GM10266 (cell line): ENCODE measurements around the gene GPR32.
"Not testable (repeated sequence)": the region's sequence is repeated elsewhere in the genome, so short reads cannot be mapped to it uniquely, and the experiment has no call there.

Experiments used
- DNase-seq: peaks from one replicate; pipeline ENCODE4 v3.0.0; 2012; ENCODE audit errors: extremely low spot score
- TF ChIP-seq, protein P1 (sequence below): IDR thresholded peaks from 2 replicates; pipeline ENCODE4 v1.5.1; 2012; ENCODE audit warnings: mild to moderate bottlenecking, low read depth; ENCODE audit not compliant: control insufficient read depth, insufficient read depth; ENCODE audit errors: missing control alignments

Gene GPR32

DNA sequence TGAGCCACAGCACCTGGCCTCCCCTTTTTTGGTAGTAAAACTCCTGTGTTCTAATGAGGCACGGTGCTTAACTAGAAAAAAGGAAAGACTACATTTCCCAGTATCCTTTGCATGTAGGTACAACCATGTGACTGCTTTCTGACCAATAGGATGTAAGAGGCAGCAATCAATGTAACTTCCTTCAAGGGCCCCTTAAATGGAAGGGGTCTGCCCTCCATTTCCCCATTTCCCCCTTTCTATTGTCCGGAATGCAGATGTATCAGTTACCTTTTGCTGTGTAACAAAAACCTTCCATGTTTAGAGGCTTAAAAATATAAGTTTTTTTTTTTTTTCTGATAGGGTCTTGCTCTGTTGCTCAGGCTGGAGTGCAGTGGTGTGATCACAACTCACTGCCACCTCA is 2.2 kb downstream of the GPR32 start:
- TF ChIP-seq, protein P1, sequence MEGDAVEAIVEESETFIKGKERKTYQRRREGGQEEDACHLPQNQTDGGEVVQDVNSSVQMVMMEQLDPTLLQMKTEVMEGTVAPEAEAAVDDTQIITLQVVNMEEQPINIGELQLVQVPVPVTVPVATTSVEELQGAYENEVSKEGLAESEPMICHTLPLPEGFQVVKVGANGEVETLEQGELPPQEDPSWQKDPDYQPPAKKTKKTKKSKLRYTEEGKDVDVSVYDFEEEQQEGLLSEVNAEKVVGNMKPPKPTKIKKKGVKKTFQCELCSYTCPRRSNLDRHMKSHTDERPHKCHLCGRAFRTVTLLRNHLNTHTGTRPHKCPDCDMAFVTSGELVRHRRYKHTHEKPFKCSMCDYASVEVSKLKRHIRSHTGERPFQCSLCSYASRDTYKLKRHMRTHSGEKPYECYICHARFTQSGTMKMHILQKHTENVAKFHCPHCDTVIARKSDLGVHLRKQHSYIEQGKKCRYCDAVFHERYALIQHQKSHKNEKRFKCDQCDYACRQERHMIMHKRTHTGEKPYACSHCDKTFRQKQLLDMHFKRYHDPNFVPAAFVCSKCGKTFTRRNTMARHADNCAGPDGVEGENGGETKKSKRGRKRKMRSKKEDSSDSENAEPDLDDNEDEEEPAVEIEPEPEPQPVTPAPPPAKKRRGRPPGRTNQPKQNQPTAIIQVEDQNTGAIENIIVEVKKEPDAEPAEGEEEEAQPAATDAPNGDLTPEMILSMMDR = no peak
- no peak for DNase-seq

DNA sequence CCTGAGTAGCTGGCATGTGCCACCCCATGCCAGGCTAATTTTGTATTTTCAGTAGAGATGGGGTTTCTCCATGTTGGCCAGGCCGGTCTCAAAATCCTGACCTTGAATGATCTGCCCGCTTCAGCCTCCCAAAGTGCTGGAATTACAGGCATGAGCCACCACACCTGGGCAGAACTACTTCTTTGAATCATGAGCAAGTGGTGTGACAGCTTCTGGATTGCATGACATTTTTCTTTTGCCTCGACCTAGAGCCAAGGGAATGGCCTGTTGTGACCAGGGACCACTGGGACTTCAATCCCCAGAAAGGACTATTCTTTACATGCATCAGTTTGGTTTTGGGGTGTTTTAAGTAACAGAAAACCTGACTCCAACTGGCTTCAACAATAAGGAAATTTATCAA is 2.6 kb downstream of the GPR32 start:
- not testable (repeated sequence) for DNase-seq

DNA sequence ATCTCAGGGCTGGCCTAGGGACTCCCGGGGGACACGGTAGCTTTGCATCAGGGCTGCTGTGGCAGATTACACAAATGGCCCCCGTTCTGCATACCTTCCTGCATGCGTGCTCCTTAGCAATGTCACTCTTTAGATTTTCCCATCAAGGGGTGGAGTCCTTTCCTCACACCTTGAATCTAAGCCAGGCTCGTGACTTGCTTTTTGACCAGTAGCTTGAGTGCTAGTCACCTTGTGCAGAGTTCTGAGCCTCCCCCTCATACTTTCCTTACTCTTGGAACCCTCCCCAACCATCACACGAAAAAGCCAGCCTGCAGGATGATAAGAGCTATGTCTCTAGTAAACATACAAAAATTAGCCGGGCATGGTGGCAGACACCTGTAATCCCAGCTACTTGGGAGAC is 3.2 kb downstream of the GPR32 start:
- DNase-seq = not testable (repeated sequence)

DNA sequence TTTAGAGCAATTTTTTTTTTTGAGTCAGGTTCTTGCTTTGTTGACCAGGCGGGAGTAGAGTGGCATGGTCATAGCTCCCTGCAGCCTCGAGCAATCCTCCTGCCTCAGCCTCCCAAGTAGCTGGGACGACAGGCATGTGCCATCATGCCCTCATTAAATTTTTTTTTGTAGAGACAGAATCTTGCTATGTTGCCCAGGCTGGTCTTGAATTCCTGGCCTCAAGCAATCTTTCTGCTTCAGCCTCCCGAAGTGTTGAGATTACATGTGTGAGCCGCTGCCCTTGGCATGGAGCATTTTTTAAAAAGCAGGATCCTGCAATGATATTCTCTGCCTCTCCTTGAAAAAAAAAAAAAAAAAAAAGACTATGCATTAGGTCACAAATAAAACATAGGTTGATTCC is 5.9 kb downstream of the GPR32 start:
- DNase-seq = no peak
- TF ChIP-seq, protein P1 = no peak

DNA sequence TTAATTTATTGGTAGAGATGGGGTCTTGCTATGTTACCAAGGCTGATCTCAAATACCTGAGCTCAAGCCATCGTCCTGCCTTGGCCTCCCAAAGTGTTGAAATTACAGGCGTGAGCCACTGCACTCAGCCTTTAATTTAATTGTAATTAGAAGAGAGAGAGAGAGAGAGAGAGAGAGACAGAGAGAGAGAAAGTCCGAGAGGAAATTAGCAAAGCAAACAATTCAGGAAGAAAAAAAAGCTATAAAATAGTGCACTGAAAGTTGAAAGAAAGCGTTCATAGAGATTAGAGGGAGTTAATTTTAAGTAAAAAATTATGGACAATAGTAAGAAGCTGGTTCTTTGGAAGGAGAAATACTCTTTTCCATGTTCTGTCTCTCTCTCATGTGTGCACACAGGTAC is 7.0 kb downstream of the GPR32 start:
- TF ChIP-seq, protein P1 = no peak
- no peak for DNase-seq

DNA sequence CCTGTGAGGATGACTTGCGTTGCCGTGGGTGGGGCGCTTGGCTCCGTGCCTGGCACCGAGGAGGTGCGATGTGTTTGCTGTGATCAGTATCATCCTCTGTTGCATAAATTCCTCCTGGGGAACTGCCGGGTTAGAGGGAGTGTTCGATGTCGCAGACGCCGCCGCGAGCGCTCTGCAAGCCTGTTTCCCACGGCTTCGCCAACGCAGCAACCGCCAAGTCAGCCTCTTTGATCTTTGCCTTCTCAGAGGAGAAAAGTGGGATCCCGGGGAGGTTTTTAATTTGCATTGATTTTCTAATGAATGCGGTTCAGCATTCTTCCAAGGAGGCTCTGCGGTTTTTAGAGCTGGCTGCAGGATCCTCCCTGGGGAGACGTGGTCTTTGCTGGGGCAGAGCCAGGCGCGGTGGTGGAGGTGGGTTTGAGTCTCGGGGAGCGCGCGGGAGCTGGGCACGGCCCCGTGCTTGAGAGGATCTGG is 7.6 kb downstream of the GPR32 start:
- TF ChIP-seq, protein P1 = no peak
- DNase-seq = no peak

DNA sequence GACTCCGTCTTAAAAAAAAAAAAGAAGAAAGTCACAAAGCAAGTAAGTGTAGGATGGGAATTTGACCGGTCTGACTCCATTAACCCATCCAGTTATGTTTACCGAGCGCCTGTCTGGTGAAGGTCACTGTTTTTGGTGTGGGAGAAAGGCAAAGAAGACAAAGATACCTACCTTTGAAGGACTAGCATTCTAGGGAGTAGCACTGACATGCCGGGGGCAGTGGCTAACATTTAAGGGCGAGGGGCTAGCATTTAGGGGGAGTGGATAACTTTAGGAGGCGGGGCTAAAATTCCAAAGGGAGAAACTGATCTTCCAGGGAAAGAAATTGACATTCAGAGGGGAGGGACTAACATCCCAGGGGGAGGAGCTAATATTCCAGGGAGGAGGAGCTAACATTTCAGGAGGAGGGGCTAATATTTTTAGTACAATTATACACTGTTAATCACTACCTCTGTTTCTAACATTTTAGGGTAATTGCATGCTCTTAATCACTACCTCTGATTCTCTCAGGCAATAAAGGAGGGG is 8.7 kb downstream of the GPR32 start:
- TF ChIP-seq, protein P1 = no peak
- no peak for DNase-seq

DNA sequence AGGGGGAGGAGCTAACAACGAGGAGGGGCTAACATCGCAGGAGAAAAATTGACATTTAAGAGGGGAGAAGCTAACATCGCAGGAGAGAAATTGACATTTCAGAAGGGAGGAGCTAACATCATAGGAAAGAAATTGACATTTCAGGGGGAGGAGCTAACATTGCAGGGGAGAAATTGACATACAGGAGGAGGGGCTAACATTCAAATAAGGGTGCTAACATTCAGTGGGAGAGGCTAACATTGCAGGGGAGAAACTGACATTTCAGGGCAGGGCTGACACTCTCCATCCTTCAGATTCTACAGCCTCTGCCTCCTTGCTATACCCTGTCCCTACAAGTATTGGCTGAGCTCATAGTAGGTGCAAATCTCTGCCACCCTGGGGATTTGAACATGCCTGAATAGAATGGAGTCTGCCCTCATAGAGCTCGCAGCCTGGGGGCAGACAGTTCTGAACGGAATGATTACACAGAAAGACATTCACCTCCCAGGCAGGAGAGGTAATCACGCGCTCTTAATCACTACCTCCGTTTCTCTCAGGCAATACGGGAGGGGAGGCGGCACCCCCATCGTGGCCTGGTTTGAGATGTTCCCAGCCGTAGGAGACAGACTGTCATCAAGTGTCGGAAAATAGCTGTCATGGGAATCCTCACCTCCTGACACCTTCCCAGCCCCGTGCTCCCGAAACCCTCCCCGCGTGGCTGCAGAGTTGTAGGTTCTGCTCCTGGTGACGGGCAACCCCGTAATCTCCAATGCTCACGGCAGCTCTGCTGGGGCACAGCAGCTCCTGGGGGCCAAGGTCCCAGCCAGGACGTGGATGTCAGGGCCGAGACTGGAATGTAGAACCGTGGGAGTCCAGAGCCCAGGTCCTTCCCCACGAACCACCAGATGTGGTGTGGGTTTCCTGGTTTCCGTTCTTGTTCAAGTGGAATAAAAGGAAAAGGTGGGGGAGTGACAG is 9.5 kb downstream of the GPR32 start:
- TF ChIP-seq, protein P1 = no peak
- DNase-seq = no peak
